ENCODE data around the gene FBXW12.

DNA sequence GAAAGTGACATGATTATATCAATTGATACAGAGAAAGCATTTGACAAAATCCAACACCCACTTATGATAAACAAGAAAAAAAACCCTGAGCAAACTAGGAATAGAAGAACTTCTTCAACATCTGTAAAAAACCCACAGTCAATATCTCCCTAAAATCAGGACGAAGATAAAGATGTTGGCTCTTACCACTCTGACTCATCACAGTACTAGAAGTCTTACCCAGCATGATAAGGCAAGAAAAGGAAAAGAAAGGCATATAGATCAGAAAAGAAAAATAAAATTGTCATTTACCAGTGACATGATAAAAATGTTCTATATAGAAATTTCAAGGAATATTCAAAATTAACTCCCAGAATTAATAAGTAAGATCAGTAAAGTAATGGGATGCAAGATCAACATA, 7.2 kb upstream of the FBXW12 start:
- TF ChIP-seq POLR2AphosphoS5 (IDR thresholded peaks at IDR 0.05; ENCODE audit: low read depth, low read length) (no peak), TAF1 (IDR thresholded peaks at IDR 0.05; ENCODE audit: borderline replicate concordance, insufficient read depth, low read length) (no peak), FOXP2 (optimal IDR thresholded peaks at IDR 0.05; ENCODE audit: borderline replicate concordance, extremely low read depth, extremely low read length, insufficient read depth) (no peak), SIN3A (IDR thresholded peaks at IDR 0.05; ENCODE audit: borderline replicate concordance, insufficient read depth, low read length) (no peak)
- TF ChIP-seq, protein P1, sequence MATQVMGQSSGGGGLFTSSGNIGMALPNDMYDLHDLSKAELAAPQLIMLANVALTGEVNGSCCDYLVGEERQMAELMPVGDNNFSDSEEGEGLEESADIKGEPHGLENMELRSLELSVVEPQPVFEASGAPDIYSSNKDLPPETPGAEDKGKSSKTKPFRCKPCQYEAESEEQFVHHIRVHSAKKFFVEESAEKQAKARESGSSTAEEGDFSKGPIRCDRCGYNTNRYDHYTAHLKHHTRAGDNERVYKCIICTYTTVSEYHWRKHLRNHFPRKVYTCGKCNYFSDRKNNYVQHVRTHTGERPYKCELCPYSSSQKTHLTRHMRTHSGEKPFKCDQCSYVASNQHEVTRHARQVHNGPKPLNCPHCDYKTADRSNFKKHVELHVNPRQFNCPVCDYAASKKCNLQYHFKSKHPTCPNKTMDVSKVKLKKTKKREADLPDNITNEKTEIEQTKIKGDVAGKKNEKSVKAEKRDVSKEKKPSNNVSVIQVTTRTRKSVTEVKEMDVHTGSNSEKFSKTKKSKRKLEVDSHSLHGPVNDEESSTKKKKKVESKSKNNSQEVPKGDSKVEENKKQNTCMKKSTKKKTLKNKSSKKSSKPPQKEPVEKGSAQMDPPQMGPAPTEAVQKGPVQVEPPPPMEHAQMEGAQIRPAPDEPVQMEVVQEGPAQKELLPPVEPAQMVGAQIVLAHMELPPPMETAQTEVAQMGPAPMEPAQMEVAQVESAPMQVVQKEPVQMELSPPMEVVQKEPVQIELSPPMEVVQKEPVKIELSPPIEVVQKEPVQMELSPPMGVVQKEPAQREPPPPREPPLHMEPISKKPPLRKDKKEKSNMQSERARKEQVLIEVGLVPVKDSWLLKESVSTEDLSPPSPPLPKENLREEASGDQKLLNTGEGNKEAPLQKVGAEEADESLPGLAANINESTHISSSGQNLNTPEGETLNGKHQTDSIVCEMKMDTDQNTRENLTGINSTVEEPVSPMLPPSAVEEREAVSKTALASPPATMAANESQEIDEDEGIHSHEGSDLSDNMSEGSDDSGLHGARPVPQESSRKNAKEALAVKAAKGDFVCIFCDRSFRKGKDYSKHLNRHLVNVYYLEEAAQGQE (IDR thresholded peaks at IDR 0.05; ENCODE audit: insufficient read depth in 1 of 2, low read depth in 2 of 2, low read length in 2 of 2), result no peak
